ENCODE data around the gene NHS.

Gene NHS

GRCh38 chrX:17697191-17697590 lies 322.2 kb downstream of the NHS start:
- no peak for TF ChIP-seq ZNF274 (IDR thresholded peaks at IDR 0.05; ENCODE audit: low read depth, low read length)
- H3K4me3 ChIP-seq (ENCODE audit: low read length): no peak overlapping the region

- TF ChIP-seq ZNF274 (IDR thresholded peaks at IDR 0.05; ENCODE audit: low read depth, low read length): no peak
Observed at GRCh38 chrX:17700976-17701375, 326.0 kb downstream of the NHS start.

GRCh38 chrX:17703201-17703600 lies 328.2 kb downstream of the NHS start:
- no peak for TF ChIP-seq ZNF274 (IDR thresholded peaks at IDR 0.05; ENCODE audit: low read depth, low read length)
- H3K4me3 ChIP-seq (ENCODE audit: low read length): no peak overlapping the region

More at GRCh38 chrX:17700976-17701375, 326.0 kb downstream of the NHS start:
- H3K4me3 ChIP-seq (ENCODE audit: low read length): no peak overlapping the region

GRCh38 chrX:17705211-17705610 lies 330.2 kb downstream of the NHS start:
- H3K4me3 ChIP-seq (ENCODE audit: low read length): no peak overlapping the region
- TF ChIP-seq ZNF274 (IDR thresholded peaks at IDR 0.05; ENCODE audit: low read depth, low read length): no peak

GRCh38 chrX:17706676-17707075 lies 331.7 kb downstream of the NHS start:
- no peak for TF ChIP-seq ZNF274 (IDR thresholded peaks at IDR 0.05; ENCODE audit: low read depth, low read length)
- no peak overlapping the region for H3K4me3 ChIP-seq (ENCODE audit: low read length)

GRCh38 chrX:17707731-17708130 lies 332.7 kb downstream of the NHS start:
- no peak for TF ChIP-seq ZNF274 (IDR thresholded peaks at IDR 0.05; ENCODE audit: low read depth, low read length)
- H3K4me3 ChIP-seq (ENCODE audit: low read length): no peak overlapping the region

GRCh38 chrX:17710871-17711301 lies 335.9 kb downstream of the NHS start:
- TF ChIP-seq ZNF274 (IDR thresholded peaks at IDR 0.05; ENCODE audit: low read depth, low read length): no peak
- no peak overlapping the region for H3K4me3 ChIP-seq (ENCODE audit: low read length)

- no peak overlapping the region for H3K4me3 ChIP-seq (ENCODE audit: low read length)
- TF ChIP-seq ZNF274 (IDR thresholded peaks at IDR 0.05; ENCODE audit: low read depth, low read length): no peak
Observed at GRCh38 chrX:17713288-17713687, 338.3 kb downstream of the NHS start.

GRCh38 chrX:17718649-17719165 lies 343.7 kb downstream of the NHS start:
- no peak overlapping the region for H3K4me3 ChIP-seq (ENCODE audit: low read length)
- no peak for TF ChIP-seq ZNF274 (IDR thresholded peaks at IDR 0.05; ENCODE audit: low read depth, low read length)

GRCh38 chrX:17719711-17720110 lies 344.7 kb downstream of the NHS start:
- no peak overlapping the region for H3K4me3 ChIP-seq (ENCODE audit: low read length)

GRCh38 chrX:17721715-17722114 lies 346.7 kb downstream of the NHS start:
- H3K4me3 ChIP-seq (ENCODE audit: low read length): no peak overlapping the region
- TF ChIP-seq ZNF274 (IDR thresholded peaks at IDR 0.05; ENCODE audit: low read depth, low read length): no peak

More at GRCh38 chrX:17719711-17720110, 344.7 kb downstream of the NHS start:
- TF ChIP-seq ZNF274 (IDR thresholded peaks at IDR 0.05; ENCODE audit: low read depth, low read length): no peak

- no peak for TF ChIP-seq ZNF274 (IDR thresholded peaks at IDR 0.05; ENCODE audit: low read depth, low read length)
- H3K4me3 ChIP-seq (ENCODE audit: low read length): no peak overlapping the region
Observed at GRCh38 chrX:17725181-17725580, 350.2 kb downstream of the NHS start.

- TF ChIP-seq ZNF274 (IDR thresholded peaks at IDR 0.05; ENCODE audit: low read depth, low read length): no peak
- no peak overlapping the region for H3K4me3 ChIP-seq (ENCODE audit: low read length)
Observed at GRCh38 chrX:17732138-17732783, 357.3 kb downstream of the NHS start.

GRCh38 chrX:17735406-17735805 lies 360.4 kb downstream of the NHS start:
- no peak for TF ChIP-seq ZNF274 (IDR thresholded peaks at IDR 0.05; ENCODE audit: low read depth, low read length)
- no peak overlapping the region for H3K4me3 ChIP-seq (ENCODE audit: low read length)

GRCh38 chrX:17736478-17736855 lies 361.5 kb downstream of the NHS start:
- H3K4me3 ChIP-seq (ENCODE audit: low read length): peak overlapping the region; percentile 65; the same call in 1 of the 2 replicates
- TF ChIP-seq ZNF274 (IDR thresholded peaks at IDR 0.05; ENCODE audit: low read depth, low read length): no peak
